ENCODE results near the gene OR5AP2.

DNA sequence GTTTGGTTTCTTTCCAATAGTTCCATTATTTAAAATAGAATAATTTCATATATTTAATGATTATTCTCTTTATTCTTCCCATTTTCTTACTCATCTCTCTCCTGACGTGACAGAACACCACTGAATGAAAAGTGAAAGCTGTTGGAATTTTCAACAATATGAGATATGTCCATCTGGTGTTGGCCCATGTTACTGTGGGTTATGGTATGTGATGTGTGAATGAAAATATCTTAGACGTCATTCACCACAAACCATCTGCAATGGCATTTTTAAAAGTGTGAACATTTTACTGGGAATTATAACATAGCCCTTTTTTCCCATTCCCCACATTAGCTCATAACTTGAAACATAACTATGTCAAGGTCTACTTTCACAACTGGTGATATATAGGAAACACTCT is 16.3 kb downstream of the OR5AP2 start:
- TF ChIP-seq CTCF (IDR thresholded peaks at IDR 0.05), result no peak
- no peak for TF ChIP-seq POLR2A (IDR thresholded peaks at IDR 0.05)
- TF ChIP-seq POLR2AphosphoS5 (IDR thresholded peaks at IDR 0.05), result no peak

Data from prostate gland (tissue), 2 donors.